H1 (cell line): ENCODE results near the gene CACNA1C. TPM values are rescaled to one million over a fixed set of nuclear protein-coding genes. Genes with fewer than 3 reads are reported as not detected.

Experiments used
- ASH2L ChIP-seq: fragments of 200-600, 300-600 bp; sonication (generic); IDR thresholded peaks from one replicate; pipeline ENCODE4 v1.7.1; 2017; ENCODE audit warnings: low read length
- BACH1 ChIP-seq: IDR thresholded peaks from 2 replicates; pipeline ENCODE4 v1.6.1; 2012; ENCODE audit warnings: low read length, improper control_type of control experiment
- CHD7 ChIP-seq: fragments of 300-600 bp; sonication (generic); IDR thresholded peaks from 2 replicates; pipeline ENCODE4 v1.7.1; 2012; ENCODE audit warnings: low read length, moderate library complexity, mild to moderate bottlenecking, inconsistent platforms; ENCODE audit not compliant: insufficient replicate concordance
- CREB1 ChIP-seq: IDR thresholded peaks from 2 replicates; pipeline ENCODE4 v1.6.1; 2012; ENCODE audit warnings: inconsistent platforms
- EZH2 ChIP-seq: fragments of 200-600 bp; sonication (generic); IDR thresholded peaks from 2 replicates; pipeline ENCODE4 v1.7.1; 2012; ENCODE audit warnings: low read depth, mild to moderate bottlenecking, moderate library complexity, low read length, inconsistent platforms; ENCODE audit not compliant: severe bottlenecking
- JUN ChIP-seq: IDR thresholded peaks from 2 replicates; pipeline ENCODE4 v1.6.1; 2011; ENCODE audit warnings: low read depth, mild to moderate bottlenecking, improper control_type of control experiment, low read length
- KDM1A ChIP-seq: fragments of 200-600, 300-600 bp; sonication (generic); IDR thresholded peaks from 2 replicates; pipeline ENCODE4 v1.7.1; 2016; ENCODE audit warnings: mild to moderate bottlenecking, low read length, borderline replicate concordance
- SAP30 ChIP-seq: fragments of 300-600 bp; sonication (generic); IDR thresholded peaks from 2 replicates; pipeline ENCODE4 v1.7.1; 2012; ENCODE audit warnings: low read length, moderate library complexity, mild to moderate bottlenecking, inconsistent platforms; ENCODE audit not compliant: insufficient read depth, insufficient replicate concordance
- SIN3A ChIP-seq, 2 experiments: IDR thresholded peaks in 1 of 2; conservative IDR thresholded peaks in 1 of 2; 2 replicates each; pipeline ENCODE4 v1.6.1; 2011 to 2012; ENCODE audit warnings: low read length in 2 of 2, improper control_type of control experiment in 1 of 2, low read depth in 1 of 2, mild to moderate bottlenecking in 1 of 2
- SRF ChIP-seq: IDR thresholded peaks from 2 replicates; pipeline ENCODE4 v1.6.1; 2011; ENCODE audit warnings: mild to moderate bottlenecking, low read depth, low read length, moderate library complexity
- TBP ChIP-seq: IDR thresholded peaks from 2 replicates; pipeline ENCODE4 v1.6.1; 2011; ENCODE audit warnings: low read depth, low read length, improper control_type of control experiment
- USF2 ChIP-seq: IDR thresholded peaks from 2 replicates; pipeline ENCODE4 v1.6.1; 2011; ENCODE audit warnings: low read length, improper control_type of control experiment
- polyA plus RNA-seq, 7 experiments: library from polyadenylated mRNA; depleted of rRNA in 3 of 7; stranded (reverse) in 5 of 7; unstranded in 2 of 7; fragments of >200 nt in 5 of 7; fragments of 200-250 nt in 2 of 7; gene quantifications; 1 replicate in 5 of 7; 2 replicates in 1 of 7; 4 replicates in 1 of 7; pipeline versions ENCODE4 v1.2.1 to v1.2.3, GENCODE V29; 2011 to 2013; ENCODE audit warnings: missing spikeins in 2 of 7, mixed read lengths in 2 of 7
- total RNA-seq: library from RNA; stranded (reverse); fragmentation: NEBNext Ultra II Directional; extraction: Animal tissue kit (Norgen Biotek cat#: 25700); gene quantifications from 2 replicates; pipeline ENCODE4 v1.2.1, GENCODE V29; 2021

The CACNA1C gene
- total and polyA plus RNA-seq, 2 of the 8 experiments (the other 6 are each of a cell fraction or from before 2014, with no cell fraction given), result 1.3 TPM

GRCh38 chr12:2514038-2514340, 461.2 kb downstream of the CACNA1C start (continued):
- no peak for TF ChIP-seq CHD7
- no peak for TF ChIP-seq BACH1
- TF ChIP-seq KDM1A, result no peak
- TF ChIP-seq SRF, result no peak
- TF ChIP-seq CREB1, result no peak
- TF ChIP-seq EZH2, result no peak
- no peak for TF ChIP-seq JUN
- TF ChIP-seq SAP30, result no peak
- no peak for TF ChIP-seq ASH2L
- TF ChIP-seq TBP, result no peak
- TF ChIP-seq USF2, result no peak
- no peak for TF ChIP-seq SIN3A (conservative IDR thresholded peaks at IDR 0.05 in 1 of 2, IDR thresholded peaks at IDR 0.05 in 1 of 2; ENCODE audit: low read depth in 1 of 2, low read length in 2 of 2)
